GM21723 (cell line): ENCODE results near the gene YTHDC1.
"Not testable (repeated sequence)": the region's sequence is repeated elsewhere in the genome, so short reads cannot be mapped to it uniquely, and the experiment has no call there.

Source experiments
- ATAC-seq: cut with Tn5 transposase; IDR thresholded peaks from one replicate; pipeline ENCODE4 v1.9.1; 2021; ENCODE audit warnings: mild to moderate bottlenecking, moderate library complexity; ENCODE audit not compliant: unreplicated experiment

Gene YTHDC1

GRCh38 chr4:68297137-68297536, 52.8 kb downstream of the YTHDC1 start:
- ATAC-seq = no peak

- ATAC-seq = no peak
Measured at GRCh38 chr4:68291256-68291655, 58.6 kb downstream of the YTHDC1 start.

GRCh38 chr4:68288393-68288740, 61.5 kb downstream of the YTHDC1 start:
- no peak for ATAC-seq

- ATAC-seq = no peak
Measured at GRCh38 chr4:68287704-68288392, 62.0 kb downstream of the YTHDC1 start.

- ATAC-seq = no peak
Measured at GRCh38 chr4:68283714-68284113, 66.2 kb downstream of the YTHDC1 start.

- ATAC-seq = no peak
Measured at GRCh38 chr4:68283095-68283494, 66.8 kb downstream of the YTHDC1 start.

GRCh38 chr4:68281796-68282740, 67.8 kb downstream of the YTHDC1 start:
- ATAC-seq = not testable (repeated sequence)

GRCh38 chr4:68278029-68278428, 71.9 kb downstream of the YTHDC1 start:
- ATAC-seq = no peak

GRCh38 chr4:68277627-68278026, 72.3 kb downstream of the YTHDC1 start:
- no peak for ATAC-seq

- no peak for ATAC-seq
Measured at GRCh38 chr4:68272860-68273259, 77.0 kb downstream of the YTHDC1 start.

GRCh38 chr4:68272380-68272779, 77.5 kb downstream of the YTHDC1 start:
- ATAC-seq = peak; percentile 60

- peak; percentile 63 for ATAC-seq
Measured at GRCh38 chr4:68271851-68272357, 78.0 kb downstream of the YTHDC1 start.

GRCh38 chr4:68267433-68267944, 82.4 kb downstream of the YTHDC1 start:
- no peak for ATAC-seq

GRCh38 chr4:68264875-68265565, 84.9 kb downstream of the YTHDC1 start:
- no peak for ATAC-seq
